Thyroid gland (tissue), 4 donors: ENCODE results near the gene PUM2.

ENCODE experiments used
- CTCF ChIP-seq, 6 experiments: fragments of 200-600 bp in 3 of 6; fragments of 450-650 bp in 3 of 6; sonication (generic) in 3 of 6; IDR thresholded peaks; one replicate each; pipeline ENCODE4 v1.5.1; 2016 to 2019; ENCODE audit warnings: antibody characterized with exemption in 6 of 6, mild to moderate bottlenecking in 2 of 6, inconsistent platforms in 1 of 6, moderate library complexity in 1 of 6
- POLR2A ChIP-seq, 2 donors: fragments of 450-650 bp; IDR thresholded peaks; one replicate each; pipeline ENCODE4 v1.6.1; 2017; ENCODE audit warnings: antibody characterized with exemption in 2 of 2, mild to moderate bottlenecking in 2 of 2, moderate library complexity in 1 of 2

- TF ChIP-seq POLR2A (IDR thresholded peaks at IDR 0.05) = no peak
- no peak for TF ChIP-seq CTCF (IDR thresholded peaks at IDR 0.05)
Observed at GRCh38 chr2:20372896-20373640, 22.4 kb upstream of the PUM2 start.
